Measurements from ENCODE around the gene NOC4L.

- no peak for TF ChIP-seq CTCF (conservative IDR thresholded peaks at IDR 0.05; ENCODE audit: low read length)
- no peak for TF ChIP-seq EZH2phosphoT487 (IDR thresholded peaks at IDR 0.05; ENCODE audit: borderline replicate concordance, low read depth, low read length)
These were observed 11.4 kb upstream of the NOC4L start for GRCh38 chr12:132132609-132133430.
